ENCODE results near the gene OGN.
"Not testable (repeated sequence)": the region's sequence is repeated elsewhere in the genome, so short reads cannot be mapped to it uniquely, and the experiment has no call there.

OGN gene

GRCh38 chr9:92404042-92404836 lies at the start of gene OGN:
OGN (minus strand) TSS chr9:92404578; CDS start chr9:92403407, 1,171 bp downstream.
- no peak for DNase-seq

GRCh38 chr9:92446536-92446935 lies 42.2 kb upstream of the OGN start:
- DNase-seq: no peak

- no peak for DNase-seq
Observed at GRCh38 chr9:92444841-92445240, 40.5 kb upstream of the OGN start.

GRCh38 chr9:92440751-92441046 lies 36.3 kb upstream of the OGN start:
- no peak for DNase-seq

- DNase-seq: peak; percentile 44
Observed at GRCh38 chr9:92439921-92440750, 35.8 kb upstream of the OGN start.

GRCh38 chr9:92438900-92439526 lies 34.6 kb upstream of the OGN start:
- no peak for DNase-seq

GRCh38 chr9:92435263-92435662 lies 30.9 kb upstream of the OGN start:
- DNase-seq: no peak

GRCh38 chr9:92432972-92433548 lies 28.7 kb upstream of the OGN start:
- no peak for DNase-seq

- DNase-seq: no peak
Observed at GRCh38 chr9:92432350-92432749, 28.0 kb upstream of the OGN start.

GRCh38 chr9:92429836-92430235 lies 25.5 kb upstream of the OGN start:
- DNase-seq: no peak

- DNase-seq: no peak
Observed at GRCh38 chr9:92426501-92427145, 22.2 kb upstream of the OGN start.

- no peak for DNase-seq
Observed at GRCh38 chr9:92425474-92425873, 21.1 kb upstream of the OGN start.

- DNase-seq: no peak
Observed at GRCh38 chr9:92424340-92424739, 20.0 kb upstream of the OGN start, which contains the start of gene OMD. OMD (minus strand) TSS chr9:92424471; CDS start chr9:92417558, 6,913 bp downstream.

- no peak for DNase-seq
Observed at GRCh38 chr9:92423612-92424011, 19.2 kb upstream of the OGN start.

GRCh38 chr9:92422611-92423338 lies 18.4 kb upstream of the OGN start:
- DNase-seq: no peak

- no peak for DNase-seq
Observed at GRCh38 chr9:92414566-92414965, 10.2 kb upstream of the OGN start.

- not testable (repeated sequence) for DNase-seq
Observed at GRCh38 chr9:92411157-92411556, 6.8 kb upstream of the OGN start.

GRCh38 chr9:92408747-92409478 lies 4.5 kb upstream of the OGN start:
- DNase-seq: no peak

- DNase-seq: no peak
Observed at GRCh38 chr9:92407818-92408217, 3.4 kb upstream of the OGN start.

- no peak for DNase-seq
Observed at GRCh38 chr9:92406477-92406876, 2.1 kb upstream of the OGN start.

- no peak for DNase-seq
Observed at GRCh38 chr9:92405818-92406217, 1.4 kb upstream of the OGN start.
